SK-N-SH treated with all-trans-retinoic acid at 6 μM for 48 hours (cell line): ENCODE measurements around the gene CHRNA4.

ENCODE experiments used
- ARNTL ChIP-seq: fragments of 450-650 bp; formaldehyde crosslinking; IDR thresholded peaks from 2 replicates; pipeline ENCODE4 v1.5.0; 2020; ENCODE audit warnings: low read depth, mild to moderate bottlenecking, moderate library complexity, borderline replicate concordance
- ZC3H10 ChIP-seq: fragments of 250-450 bp; sonication (Bioruptor Pico); IDR thresholded peaks from 2 replicates; pipeline ENCODE4 v1.5.1; 2021; ENCODE audit warnings: mild to moderate bottlenecking, moderate library complexity
- ZFP30 ChIP-seq: fragments of 450-650 bp; formaldehyde crosslinking; IDR thresholded peaks from 2 replicates; pipeline ENCODE4 v1.5.0; 2022; ENCODE audit warnings: mild to moderate bottlenecking, moderate library complexity
- ZNF70 ChIP-seq: fragments of 450-650 bp; formaldehyde crosslinking; IDR thresholded peaks from 2 replicates; pipeline ENCODE4 v1.5.0; 2020; ENCODE audit warnings: mild to moderate bottlenecking, moderate library complexity

GRCh38 chr20:63293456-63293855 lies 67.7 kb downstream of the CHRNA4 start:
- no peak for TF ChIP-seq ZC3H10 (CRISPR knock-in tag)
- no peak for TF ChIP-seq ZNF70
- no peak for TF ChIP-seq ARNTL (CRISPR knock-in tag)
- TF ChIP-seq ZFP30 (CRISPR knock-in tag): no peak
